AG09309 (cell line): ENCODE data around the gene GMPPB.
"Not testable (repeated sequence)": the region's sequence is repeated elsewhere in the genome, so short reads cannot be mapped to it uniquely, and the experiment has no call there.

Source experiments
- DNase-seq: peaks from one replicate; pipeline ENCODE4 v3.0.0-alpha.2; 2010; ENCODE audit warnings: low read depth
- H3K4me3 ChIP-seq: 2 replicates; pipeline ENCODE4 v1.5.1; 2011; ENCODE audit warnings: mild to moderate bottlenecking, low read depth, low read length, moderate library complexity; ENCODE audit not compliant: control insufficient read depth
- TF ChIP-seq, protein P1 (sequence below): IDR thresholded peaks from 2 replicates; pipeline ENCODE4 v1.5.1; 2011; ENCODE audit warnings: mild to moderate bottlenecking, low read depth, low read length, inconsistent platforms; ENCODE audit not compliant: insufficient read depth, control insufficient read depth; ENCODE audit errors: missing control alignments

GMPPB gene

DNA sequence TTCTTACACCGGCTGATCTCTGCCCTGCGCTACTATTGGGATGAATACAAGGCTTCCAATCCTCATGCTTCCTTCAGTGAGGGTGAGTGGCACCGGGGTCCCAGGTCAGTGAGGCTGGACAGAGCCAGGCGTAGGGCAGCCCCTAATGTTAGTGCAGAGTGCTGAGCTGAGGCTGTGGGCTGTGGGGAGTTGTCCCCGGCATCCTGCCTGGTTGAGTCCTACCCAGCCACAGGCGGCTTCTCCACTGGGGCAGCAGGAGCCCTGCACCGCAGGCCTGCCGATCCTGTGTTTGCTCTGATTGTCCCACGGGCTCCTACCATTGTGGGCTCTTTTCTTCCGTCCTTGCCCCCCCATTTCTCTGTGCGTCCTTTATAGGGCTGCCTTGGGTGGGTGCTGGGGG is 21.1 kb downstream of the GMPPB start:
- DNase-seq: no peak
- no peak overlapping the region for H3K4me3 ChIP-seq
- TF ChIP-seq, protein P1, sequence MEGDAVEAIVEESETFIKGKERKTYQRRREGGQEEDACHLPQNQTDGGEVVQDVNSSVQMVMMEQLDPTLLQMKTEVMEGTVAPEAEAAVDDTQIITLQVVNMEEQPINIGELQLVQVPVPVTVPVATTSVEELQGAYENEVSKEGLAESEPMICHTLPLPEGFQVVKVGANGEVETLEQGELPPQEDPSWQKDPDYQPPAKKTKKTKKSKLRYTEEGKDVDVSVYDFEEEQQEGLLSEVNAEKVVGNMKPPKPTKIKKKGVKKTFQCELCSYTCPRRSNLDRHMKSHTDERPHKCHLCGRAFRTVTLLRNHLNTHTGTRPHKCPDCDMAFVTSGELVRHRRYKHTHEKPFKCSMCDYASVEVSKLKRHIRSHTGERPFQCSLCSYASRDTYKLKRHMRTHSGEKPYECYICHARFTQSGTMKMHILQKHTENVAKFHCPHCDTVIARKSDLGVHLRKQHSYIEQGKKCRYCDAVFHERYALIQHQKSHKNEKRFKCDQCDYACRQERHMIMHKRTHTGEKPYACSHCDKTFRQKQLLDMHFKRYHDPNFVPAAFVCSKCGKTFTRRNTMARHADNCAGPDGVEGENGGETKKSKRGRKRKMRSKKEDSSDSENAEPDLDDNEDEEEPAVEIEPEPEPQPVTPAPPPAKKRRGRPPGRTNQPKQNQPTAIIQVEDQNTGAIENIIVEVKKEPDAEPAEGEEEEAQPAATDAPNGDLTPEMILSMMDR: no peak

DNA sequence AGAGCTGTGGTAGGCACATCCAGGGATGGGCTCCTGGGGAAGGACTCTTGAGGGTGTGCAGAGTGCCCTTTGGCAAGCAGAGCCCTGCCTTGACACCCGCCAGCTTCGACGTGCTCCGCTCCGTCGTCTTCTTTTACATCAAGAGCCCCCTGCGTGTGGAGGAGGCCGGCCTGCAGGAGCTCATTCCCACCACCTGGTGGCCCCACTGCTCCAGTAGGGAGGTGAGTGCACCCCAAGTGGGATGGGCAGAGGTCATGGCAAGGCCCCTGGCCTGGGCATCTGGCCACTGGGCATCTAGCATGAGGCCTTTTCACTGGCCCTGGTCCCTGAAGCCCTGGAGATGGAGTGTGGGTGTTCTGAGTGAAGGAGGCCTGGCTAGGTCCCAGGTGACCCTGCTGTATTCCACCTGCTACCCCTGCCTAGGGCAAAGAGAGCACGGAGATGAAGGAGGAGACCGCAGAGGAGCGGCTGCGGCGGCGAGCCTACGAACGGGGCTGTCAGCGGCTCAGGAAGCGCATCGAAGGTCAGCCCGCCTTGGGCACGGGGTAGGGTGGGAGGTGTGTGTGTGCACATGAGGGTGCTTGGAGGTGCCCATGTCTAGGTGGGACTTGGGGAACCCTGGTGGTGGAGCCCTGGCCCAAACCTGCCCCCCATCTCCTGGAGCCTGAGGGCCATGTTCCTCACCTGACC is 22.2 kb downstream of the GMPPB start:
- TF ChIP-seq, protein P1: peak; percentile 60
- H3K4me3 ChIP-seq: no peak overlapping the region
- no peak for DNase-seq

DNA sequence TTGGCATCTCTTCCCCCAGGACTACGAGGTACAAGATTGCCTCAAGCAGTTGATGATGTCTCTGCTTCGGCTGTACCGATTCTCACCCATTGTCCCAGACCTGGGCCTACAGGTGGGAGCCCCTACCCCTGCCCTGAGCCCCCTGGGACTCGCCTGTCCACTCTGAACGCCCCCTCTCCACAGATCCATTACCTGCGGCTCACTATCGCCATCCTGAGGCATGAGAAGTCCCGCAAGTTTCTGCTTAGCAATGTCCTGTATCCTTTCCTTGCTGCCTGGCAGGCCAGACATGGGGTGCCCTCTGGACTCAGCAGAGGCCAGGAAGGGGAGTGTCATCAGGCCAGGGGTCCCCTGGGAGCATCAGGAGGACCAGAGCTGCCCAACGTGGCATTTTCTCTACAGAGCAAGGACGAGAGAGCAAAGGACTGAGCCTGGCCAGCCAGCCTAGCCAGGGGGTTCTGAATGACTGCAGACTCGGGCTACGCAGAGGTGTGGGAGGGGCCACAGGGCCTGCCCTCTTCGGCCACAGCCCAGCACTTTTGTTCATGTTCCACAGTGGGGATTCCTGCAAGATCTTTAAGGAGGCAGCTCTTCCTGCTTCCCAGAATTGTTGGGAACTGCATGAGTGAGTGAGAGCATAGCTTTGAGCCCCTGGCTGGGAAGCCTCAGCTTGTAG is 23.2 kb downstream of the GMPPB start:
- no peak overlapping the region for H3K4me3 ChIP-seq
- DNase-seq: no peak
- TF ChIP-seq, protein P1: no peak

DNA sequence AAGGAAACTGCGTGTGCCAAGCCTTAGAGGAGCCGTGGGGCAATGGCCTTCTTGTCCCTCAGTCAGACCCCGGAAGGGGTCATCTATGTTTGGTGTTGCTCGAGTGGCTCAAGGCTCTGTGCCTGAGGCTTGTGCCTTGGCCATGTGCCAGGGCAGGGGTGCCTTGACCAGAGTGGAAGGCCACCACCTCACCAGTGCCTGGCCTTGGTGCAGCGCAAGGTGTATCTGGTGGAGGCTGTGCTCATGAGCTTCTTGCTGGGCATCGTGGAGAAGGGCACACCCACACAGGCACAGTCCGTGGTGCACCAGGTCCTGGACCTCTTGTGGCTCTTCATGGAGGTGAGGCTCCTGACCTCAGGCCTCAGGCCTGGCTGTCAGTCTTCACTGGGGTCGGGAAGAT is 23.7 kb downstream of the GMPPB start:
- DNase-seq: no peak
- TF ChIP-seq, protein P1: no peak

DNA sequence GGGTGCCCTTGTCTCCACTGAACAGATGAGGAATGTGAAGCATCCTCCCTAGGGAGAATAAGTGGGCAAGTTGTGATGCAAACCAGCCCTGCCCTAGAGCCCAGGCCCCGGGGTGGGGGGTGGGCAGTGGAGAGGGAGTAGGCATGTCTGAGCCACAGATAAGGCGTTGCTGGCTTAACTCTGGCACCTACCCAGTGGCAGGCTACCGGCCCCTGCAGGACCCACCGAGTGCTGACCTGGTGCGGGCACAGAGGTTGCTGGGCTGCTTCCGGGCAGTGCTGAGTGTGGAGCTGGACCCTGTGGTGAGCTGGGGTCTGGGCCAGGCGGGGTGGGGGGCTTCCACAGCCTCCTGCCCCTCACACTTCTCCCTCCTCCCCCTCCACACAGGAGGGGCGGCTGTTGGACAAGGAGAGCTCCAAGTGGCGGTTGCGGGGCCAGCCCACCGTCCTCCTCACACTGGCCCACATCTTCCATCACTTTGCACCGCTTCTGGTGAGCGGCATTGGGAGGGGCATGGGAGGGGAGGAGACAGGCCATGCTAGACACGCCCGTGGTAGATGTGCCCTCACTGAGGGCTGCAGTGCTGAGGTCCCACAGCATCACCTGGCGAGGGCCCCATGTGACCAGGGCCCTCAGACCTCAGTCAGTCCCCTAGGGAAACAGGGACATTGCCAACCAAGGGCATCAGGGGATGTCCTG is 24.3 kb downstream of the GMPPB start:
- TF ChIP-seq, protein P1: no peak
- DNase-seq: no peak
- no peak overlapping the region for H3K4me3 ChIP-seq

More for the DNA sequence above, 23.7 kb downstream of the GMPPB start:
- H3K4me3 ChIP-seq: no peak overlapping the region

DNA sequence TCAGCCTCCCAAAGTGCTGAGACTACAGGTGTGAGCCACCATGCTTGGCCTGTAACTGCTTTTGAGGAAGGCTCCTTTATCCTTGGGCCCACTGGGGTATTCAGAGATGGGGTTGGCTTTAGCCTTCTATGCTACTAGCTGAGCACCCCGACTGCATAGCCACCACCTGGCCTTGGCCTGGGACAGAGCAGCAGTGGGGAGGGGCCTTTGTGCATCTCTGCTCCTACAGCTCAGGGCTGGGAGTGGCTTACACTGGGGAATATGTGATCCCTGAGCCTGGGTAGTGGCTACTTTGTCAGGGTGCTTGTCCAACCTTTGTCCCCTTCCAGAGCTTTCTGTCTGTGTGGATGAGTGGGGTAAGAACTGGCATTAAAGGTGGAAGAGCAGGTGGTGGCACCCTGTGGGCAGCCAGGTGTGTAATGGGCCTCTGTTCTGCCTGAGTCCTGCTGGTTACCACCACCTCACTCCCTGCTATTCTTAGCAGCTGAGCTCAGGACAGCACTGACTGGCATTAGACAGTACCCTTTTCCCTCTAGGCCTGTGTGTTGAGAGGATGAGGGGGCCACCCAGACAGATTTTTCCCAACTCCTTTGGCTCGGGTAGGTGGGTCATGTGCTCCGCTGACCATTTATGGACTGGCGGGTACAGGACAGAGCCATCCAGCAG is 28.3 kb downstream of the GMPPB start:
- DNase-seq, H3K4me3 ChIP-seq: not testable (repeated sequence)

DNA sequence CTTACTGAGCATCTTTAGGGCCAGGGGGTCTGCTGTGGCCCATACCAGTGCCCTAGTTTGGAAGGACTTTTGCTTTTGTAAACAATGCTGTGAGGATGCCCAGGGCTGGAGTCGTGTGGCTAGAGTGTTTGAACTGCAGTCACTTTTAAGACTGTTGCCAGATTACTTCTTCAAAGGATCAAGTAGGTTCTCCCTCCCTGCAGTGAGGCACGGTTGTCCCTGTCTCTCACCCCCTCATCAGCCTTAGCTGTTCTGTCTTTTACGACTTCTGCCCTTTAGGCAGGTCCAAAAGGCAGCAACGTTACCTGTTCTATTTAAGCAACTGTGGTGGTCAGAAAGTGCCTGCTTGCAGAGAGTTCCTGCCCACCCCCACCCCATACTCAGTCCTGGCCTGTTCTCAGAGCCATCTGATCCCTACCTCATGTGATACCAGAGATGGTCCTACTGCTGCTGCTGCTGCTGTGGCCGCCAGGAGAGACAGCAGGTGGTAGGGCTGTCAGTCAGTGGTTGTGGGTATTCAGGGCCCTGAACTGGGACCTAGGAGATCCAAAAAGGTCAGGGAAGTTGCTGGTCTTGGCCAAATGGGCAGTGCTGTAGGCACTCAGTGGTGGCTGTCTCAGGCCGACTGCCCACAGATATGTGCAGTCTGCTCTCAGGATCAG is 29.2 kb downstream of the GMPPB start:
- not testable (repeated sequence) for DNase-seq, H3K4me3 ChIP-seq

DNA sequence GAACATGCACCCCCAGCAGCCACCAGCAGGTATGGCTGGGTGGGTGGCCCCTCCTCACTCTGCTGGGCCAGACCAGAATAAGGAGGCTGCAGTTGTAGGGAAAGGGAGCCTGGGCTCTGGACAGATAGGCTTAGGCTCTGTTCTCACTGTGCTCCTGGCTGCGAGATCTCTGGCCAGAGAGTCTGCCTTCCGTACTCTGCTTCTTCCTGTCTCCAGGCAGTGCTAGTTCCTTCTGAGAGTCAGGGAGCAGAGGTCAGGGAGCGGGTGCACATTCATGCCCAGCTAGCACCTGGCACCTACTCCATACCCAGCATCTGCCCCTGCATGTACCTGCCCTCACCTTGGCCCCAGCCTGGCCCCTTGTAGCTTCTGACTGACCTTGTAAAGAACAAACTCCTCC is 32.3 kb downstream of the GMPPB start:
- not testable (repeated sequence) for H3K4me3 ChIP-seq, DNase-seq

DNA sequence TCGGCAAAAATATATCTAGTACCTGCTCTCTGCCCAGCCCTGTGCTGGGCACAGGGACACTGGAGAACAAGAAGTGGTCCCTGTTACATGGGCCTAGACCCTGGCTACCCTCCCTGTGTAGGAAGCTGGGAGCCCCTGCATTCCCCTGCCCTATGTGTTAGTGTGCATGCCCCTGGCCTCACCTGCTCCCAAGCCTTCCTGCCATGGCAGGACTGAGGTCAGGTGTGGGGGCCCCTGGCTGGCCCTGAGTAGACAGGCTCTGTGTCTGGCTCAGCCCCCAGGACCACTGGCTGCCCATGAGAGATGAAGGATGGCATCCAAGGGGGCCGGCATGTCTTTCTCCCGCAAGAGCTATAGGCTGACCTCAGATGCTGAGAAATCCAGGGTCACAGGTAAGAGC is 32.9 kb downstream of the GMPPB start:
- DNase-seq, H3K4me3 ChIP-seq: not testable (repeated sequence)

DNA sequence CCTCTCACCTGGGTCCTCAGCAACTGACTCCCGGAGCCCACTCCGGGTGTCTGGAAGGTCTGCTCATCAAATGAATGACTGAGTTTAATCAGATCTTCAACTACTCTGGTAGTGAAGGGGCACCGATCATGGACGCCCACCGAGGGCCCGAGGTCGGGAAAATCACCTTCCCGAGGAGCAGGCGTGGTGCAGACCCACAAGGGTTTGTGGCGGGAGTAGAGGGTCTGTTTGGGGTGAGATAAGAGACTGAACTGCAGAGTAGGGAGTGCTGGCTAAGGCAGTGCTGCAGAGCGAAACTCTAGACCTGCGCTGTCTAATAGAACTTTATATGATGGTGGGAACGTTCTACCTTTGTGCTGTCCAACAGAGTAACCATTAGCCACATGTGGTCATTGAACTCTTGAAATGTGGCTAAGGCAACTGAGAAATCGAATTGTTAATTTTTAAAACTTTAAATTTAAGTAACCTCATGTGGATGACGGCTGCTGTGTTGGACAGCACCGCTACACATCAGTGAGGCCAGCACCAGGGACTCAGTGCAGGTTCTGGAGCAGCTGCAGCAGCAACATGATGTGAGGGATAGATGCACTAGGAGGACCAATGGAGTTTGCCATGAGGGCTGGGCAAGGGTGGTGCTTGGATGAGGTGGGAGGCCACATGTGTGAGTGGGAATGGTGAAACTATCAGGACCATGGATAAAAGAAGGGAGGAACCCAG is 33.7 kb downstream of the GMPPB start:
- peak overlapping the region; percentile 99 for H3K4me3 ChIP-seq
- not testable (repeated sequence) for DNase-seq
